Mesenchymal stem cell (in vitro differentiated cells and primary cell): ENCODE measurements around the gene STK32B.
A peak's percentile ranks its signal among the peaks of the same experiment; 100 is the strongest.

Source experiments
- DNase-seq: peaks from one replicate; pipeline ENCODE4 v3.0.0-alpha.2; 2013
- H2AFZ ChIP-seq: one replicate; pipeline ENCODE4 v1.6.1; 2013; ENCODE audit warnings: low read depth, mild to moderate bottlenecking, control low read depth, inconsistent platforms, low read length, moderate library complexity
- H2AK5ac ChIP-seq: 2 replicates; pipeline ENCODE4 v1.6.1; 2013; ENCODE audit warnings: low read length, moderate library complexity, mild to moderate bottlenecking, inconsistent platforms; ENCODE audit not compliant: severe bottlenecking
- H2BK120ac ChIP-seq: one replicate; pipeline ENCODE4 v1.6.1; 2013; ENCODE audit warnings: low read depth, mild to moderate bottlenecking, inconsistent platforms, low read length, moderate library complexity
- H2BK12ac ChIP-seq, 2 experiments: one replicate each; pipeline ENCODE4 v1.6.1; 2013; ENCODE audit warnings: inconsistent platforms in 2 of 2, low read length in 2 of 2, mild to moderate bottlenecking in 2 of 2, moderate library complexity in 2 of 2, control low read depth in 1 of 2
- H2BK15ac ChIP-seq: one replicate; pipeline ENCODE4 v1.6.1; 2013; ENCODE audit warnings: mild to moderate bottlenecking, low read depth, inconsistent platforms; ENCODE audit not compliant: poor library complexity, severe bottlenecking
- H2BK5ac ChIP-seq: 2 replicates; pipeline ENCODE4 v1.6.1; 2013; ENCODE audit warnings: low read depth, mild to moderate bottlenecking, low read length, control low read depth, inconsistent platforms; ENCODE audit not compliant: poor library complexity, severe bottlenecking
- H3K14ac ChIP-seq, 2 experiments: one replicate each; pipeline ENCODE4 v1.6.1; 2013; ENCODE audit warnings: inconsistent platforms in 2 of 2, low read length in 2 of 2, control low read depth in 1 of 2, mild to moderate bottlenecking in 1 of 2, moderate library complexity in 1 of 2
- H3K18ac ChIP-seq, 2 experiments: one replicate each; pipeline ENCODE4 v1.6.1; 2013; ENCODE audit warnings: inconsistent platforms in 2 of 2, low read length in 2 of 2, control low read depth in 1 of 2, low read depth in 1 of 2, mild to moderate bottlenecking in 1 of 2
- H3K23ac ChIP-seq, 2 experiments: one replicate each; pipeline ENCODE4 v1.6.1; 2013; ENCODE audit warnings: inconsistent platforms in 2 of 2, low read length in 2 of 2, mild to moderate bottlenecking in 2 of 2, moderate library complexity in 2 of 2, control low read depth in 1 of 2
- H3K27ac ChIP-seq: 2 replicates; pipeline ENCODE4 v1.5.1; 2013; ENCODE audit warnings: mild to moderate bottlenecking, moderate library complexity, low read length, control low read depth, inconsistent platforms; ENCODE audit not compliant: poor library complexity, severe bottlenecking
- H3K27me3 ChIP-seq, 2 experiments: 2 replicates each; pipeline versions ENCODE4 v1.6.1 to v1.7.0; 2013; ENCODE audit warnings: low read length in 2 of 2, mild to moderate bottlenecking in 2 of 2, moderate library complexity in 2 of 2, control low read depth in 1 of 2, inconsistent platforms in 1 of 2; ENCODE audit not compliant: control insufficient read depth in 1 of 2, insufficient read depth in 1 of 2
- H3K36me3 ChIP-seq, 2 experiments: 2 replicates each; pipeline versions ENCODE4 v1.6.1 to v1.7.0; 2013; ENCODE audit warnings: low read length in 2 of 2, control low read depth in 1 of 2, inconsistent platforms in 1 of 2, low read depth in 1 of 2, mild to moderate bottlenecking in 1 of 2; ENCODE audit not compliant: insufficient read depth in 2 of 2, control insufficient read depth in 1 of 2
- H3K4ac ChIP-seq, 2 experiments: one replicate each; pipeline ENCODE4 v1.6.1; 2013; ENCODE audit warnings: inconsistent platforms in 2 of 2, low read length in 2 of 2, mild to moderate bottlenecking in 2 of 2, moderate library complexity in 2 of 2, control low read depth in 1 of 2, low read depth in 1 of 2
- H3K4me1 ChIP-seq: 2 replicates; pipeline ENCODE4 v1.6.1; 2013; ENCODE audit warnings: low read depth, low read length, control low read depth; ENCODE audit not compliant: control insufficient read depth, insufficient read depth
- H3K4me2 ChIP-seq: 2 replicates; pipeline ENCODE4 v1.6.1; 2013; ENCODE audit warnings: low read length, mild to moderate bottlenecking, inconsistent platforms; ENCODE audit not compliant: poor library complexity, severe bottlenecking
- H3K4me3 ChIP-seq, 2 experiments: 2 replicates each; pipeline versions ENCODE4 v1.5.1 to v1.7.0; 2013; ENCODE audit warnings: low read length in 2 of 2, mild to moderate bottlenecking in 2 of 2, control low read depth in 1 of 2, low read depth in 1 of 2; ENCODE audit not compliant: insufficient read depth in 1 of 2
- H3K79me1 ChIP-seq: replicated peaks from 2 replicates; pipeline ENCODE4 v1.6.1; 2013; ENCODE audit warnings: mild to moderate bottlenecking, control low read depth, low read length, inconsistent platforms; ENCODE audit not compliant: poor library complexity, severe bottlenecking
- H3K9ac ChIP-seq: 2 replicates; pipeline ENCODE4 v1.7.0; 2013; ENCODE audit warnings: mild to moderate bottlenecking, low read length, moderate library complexity
- H3K9me3 ChIP-seq: 2 replicates; pipeline ENCODE4 v1.7.0; 2013; ENCODE audit warnings: mild to moderate bottlenecking, low read length; ENCODE audit not compliant: control insufficient read depth
- H4K8ac ChIP-seq: one replicate; pipeline ENCODE4 v1.6.1; 2013; ENCODE audit warnings: inconsistent platforms, mild to moderate bottlenecking, low read length, moderate library complexity
- H4K91ac ChIP-seq: one replicate; pipeline ENCODE4 v1.6.1; 2013; ENCODE audit warnings: mild to moderate bottlenecking, low read length, inconsistent platforms
- WGBS: methylation state at CpG from one replicate; pipeline ENCODE4 v1.1.7; 2013; ENCODE audit warnings: mixed read lengths; 5-methylcytosine and 5-hydroxymethylcytosine counted together

The STK32B gene

GRCh38 chr4:5081441-5081999, 30.2 kb downstream of the STK32B start:
- H4K91ac ChIP-seq, result no peak overlapping the region
- no peak overlapping the region for H2BK5ac ChIP-seq
- H3K27ac ChIP-seq, result no peak overlapping the region
- no peak for DNase-seq
- H3K4me1 ChIP-seq, result peaks cover 2% of the 10 kb centered on the region
- peaks cover 15% of the 10 kb centered on the region for H3K79me1 ChIP-seq
- H3K4me2 ChIP-seq, result no peak overlapping the region
- no peak overlapping the region for H3K18ac ChIP-seq
- no peak overlapping the region for H3K14ac ChIP-seq
- no peak overlapping the region for H3K23ac ChIP-seq
- H2BK12ac ChIP-seq, result no peak overlapping the region
- no peak overlapping the region for H2AK5ac ChIP-seq
- H2BK15ac ChIP-seq, result no peak overlapping the region
- no peak overlapping the region for H3K4me3 ChIP-seq
- H3K27me3 ChIP-seq, result no peaks in the 10 kb centered on the region
- H2BK120ac ChIP-seq, result no peak overlapping the region
- WGBS, result no CpG with 5 or more reads among the region's 2 CpGs
- peaks cover 34% of the 10 kb centered on the region for H3K9me3 ChIP-seq
- H2AFZ ChIP-seq, result no peak overlapping the region
- H4K8ac ChIP-seq, result no peak overlapping the region
- no peak overlapping the region for H3K9ac ChIP-seq
- H3K4ac ChIP-seq, result no peak overlapping the region
- H3K36me3 ChIP-seq, result no peaks in the 10 kb centered on the region

GRCh38 chr4:5082376-5082775, 31.1 kb downstream of the STK32B start:
- no peak overlapping the region for H2BK5ac ChIP-seq
- H2BK15ac ChIP-seq, result no peak overlapping the region
- no peak overlapping the region for H3K27ac ChIP-seq
- no peaks in the 10 kb centered on the region for H3K27me3 ChIP-seq
- peaks cover 12% of the 10 kb centered on the region for H3K79me1 ChIP-seq
- no peak overlapping the region for H3K14ac ChIP-seq
- H3K18ac ChIP-seq, result no peak overlapping the region
- peaks cover 2% of the 10 kb centered on the region for H3K4me1 ChIP-seq
- no peak overlapping the region for H3K4ac ChIP-seq
- H4K8ac ChIP-seq, result no peak overlapping the region
- H3K9me3 ChIP-seq, result peaks cover 42% of the 10 kb centered on the region
- no peak overlapping the region for H3K9ac ChIP-seq
- DNase-seq, result peak; percentile 13
- H4K91ac ChIP-seq, result no peak overlapping the region
- H3K23ac ChIP-seq, result no peak overlapping the region
- H2BK120ac ChIP-seq, result no peak overlapping the region
- peak overlapping the region; percentile 23 for H2AK5ac ChIP-seq
- H3K36me3 ChIP-seq, result no peaks in the 10 kb centered on the region
- no peak overlapping the region for H3K4me3 ChIP-seq
- 100% methylated on average over 1 of the region's 2 CpGs for WGBS
- no peak overlapping the region for H3K4me2 ChIP-seq
- no peak overlapping the region for H2BK12ac ChIP-seq
- no peak overlapping the region for H2AFZ ChIP-seq

- Histone ChIP-seq H3K27ac (peak overlapping the region; percentile 81), H3K36me3 (no peaks in the 10 kb centered on the region), H2AFZ (no peak overlapping the region), H4K8ac (no peak overlapping the region), H2BK5ac (no peak overlapping the region), H2BK12ac (no peak overlapping the region), H3K9me3 (peaks cover 48% of the 10 kb centered on the region), H4K91ac (no peak overlapping the region), H2BK120ac (no peak overlapping the region), H3K4me3 (no peak overlapping the region), H3K4ac (no peak overlapping the region), H3K79me1 (peaks cover 5% of the 10 kb centered on the region), H3K4me1 (no peaks in the 10 kb centered on the region), H3K4me2 (peak overlapping the region; percentile 10), H3K14ac (no peak overlapping the region), H3K23ac (no peak overlapping the region), H2BK15ac (no peak overlapping the region), H3K27me3 (no peaks in the 10 kb centered on the region), H2AK5ac (peak overlapping the region; percentile 9), H3K9ac (peak overlapping the region; percentile 34), H3K18ac (no peak overlapping the region)
- WGBS, result 75% methylated on average over 2 of the region's 3 CpGs
- peak; percentile 15 for DNase-seq
These were observed 33.7 kb downstream of the STK32B start for GRCh38 chr4:5084911-5085475.

- Histone ChIP-seq H3K27me3 (no peaks in the 10 kb centered on the region), H3K27ac (no peak overlapping the region), H4K91ac (no peak overlapping the region), H3K14ac (no peak overlapping the region), H2BK120ac (no peak overlapping the region), H3K18ac (no peak overlapping the region), H3K4me3 (peak overlapping the region in 1 of 2 experiments; percentile 5), H3K9me3 (peaks cover 38% of the 10 kb centered on the region), H4K8ac (no peak overlapping the region), H2BK5ac (no peak overlapping the region), H2BK15ac (no peak overlapping the region), H2BK12ac (no peak overlapping the region), H3K4me1 (no peaks in the 10 kb centered on the region), H2AK5ac (no peak overlapping the region), H3K23ac (no peak overlapping the region), H3K4ac (no peak overlapping the region), H3K36me3 (no peaks in the 10 kb centered on the region), H2AFZ (no peak overlapping the region), H3K9ac (no peak overlapping the region), H3K4me2 (no peak overlapping the region), H3K79me1 (peaks cover 2% of the 10 kb centered on the region)
- DNase-seq, result no peak
- WGBS, result no CpG with 5 or more reads among the region's 1 CpG
These were observed 35.3 kb downstream of the STK32B start for GRCh38 chr4:5086535-5086934.
